Right cardiac atrium (tissue), 5 donors: ENCODE data around the gene LRTM1. TPM values are rescaled to one million over a fixed set of nuclear protein-coding genes. Genes with fewer than 3 reads are reported as not detected.

ENCODE experiments used
- ATAC-seq, 2 donors: fragments of 200-7000 bp; cut with Tn5 transposase; one replicate each; pipeline versions ENCODE4 v1.8.0 to v1.9.1; 2020; ENCODE audit warnings: moderate library complexity in 2 of 2, mild to moderate bottlenecking in 1 of 2
- DNase-seq, 3 donors: peaks; one replicate each; pipeline ENCODE4 v3.0.0-alpha.2; 2020
- H3K27ac ChIP-seq: one replicate; pipeline ENCODE4 v1.5.1; 2013; ENCODE audit warnings: mild to moderate bottlenecking, low read length, control low read depth, moderate library complexity
- H3K27me3 ChIP-seq: one replicate; pipeline ENCODE4 v1.6.1; 2013; ENCODE audit not compliant: control insufficient read depth, insufficient read depth
- H3K4me1 ChIP-seq: one replicate; pipeline ENCODE4 v1.6.1; 2013; ENCODE audit warnings: low read length; ENCODE audit not compliant: control insufficient read depth, insufficient read depth
- H3K4me3 ChIP-seq: one replicate; pipeline ENCODE4 v1.5.1; 2013; ENCODE audit warnings: low read length, control low read depth
- H3K9me3 ChIP-seq: one replicate; pipeline ENCODE4 v1.6.1; 2013; ENCODE audit warnings: low read length; ENCODE audit not compliant: control insufficient read depth
- WGBS: extraction: QIAGEN DNeasy Blood & Tissue Kit; methylation state at CpG from one replicate; pipeline ENCODE4 v1.1.7; 2013; 5-methylcytosine and 5-hydroxymethylcytosine counted together
- intact Hi-C, 4 donors: fragments of 100-400 bp; cut with DNase I; formaldehyde crosslinking; loops; one replicate each; pipeline versions ENCODE4 v1.11.0 to v1.14.0; 2022 to 2023
- polyA plus RNA-seq: library from polyadenylated mRNA; stranded (reverse); fragments of 200-250 nt; gene quantifications from one replicate; pipeline ENCODE4 v1.2.3, GENCODE V29; 2013
- total RNA-seq, 4 donors: library from RNA; stranded (reverse); fragmentation: NEBNext Ultra II Directional; extraction: Animal tissue kit (Norgen Biotek cat#: 25700); gene quantifications; one replicate each; pipeline ENCODE4 v1.2.1, GENCODE V29; 2021
- donor health status: healthy with polysubstance abuse.
- donor health status: DM: no; HTN: yes; CAD: no.
- donor health status: DM: no; HTN: no; CAD: no.
- donor health status: DM: no; HTN: yes; CAD: no; lungs with severe emphysema.
- donor health status: DM: yes; HTN: yes; CAD: no.

Gene LRTM1
- total and polyA plus RNA-seq, 5 donors: not detected

DNA sequence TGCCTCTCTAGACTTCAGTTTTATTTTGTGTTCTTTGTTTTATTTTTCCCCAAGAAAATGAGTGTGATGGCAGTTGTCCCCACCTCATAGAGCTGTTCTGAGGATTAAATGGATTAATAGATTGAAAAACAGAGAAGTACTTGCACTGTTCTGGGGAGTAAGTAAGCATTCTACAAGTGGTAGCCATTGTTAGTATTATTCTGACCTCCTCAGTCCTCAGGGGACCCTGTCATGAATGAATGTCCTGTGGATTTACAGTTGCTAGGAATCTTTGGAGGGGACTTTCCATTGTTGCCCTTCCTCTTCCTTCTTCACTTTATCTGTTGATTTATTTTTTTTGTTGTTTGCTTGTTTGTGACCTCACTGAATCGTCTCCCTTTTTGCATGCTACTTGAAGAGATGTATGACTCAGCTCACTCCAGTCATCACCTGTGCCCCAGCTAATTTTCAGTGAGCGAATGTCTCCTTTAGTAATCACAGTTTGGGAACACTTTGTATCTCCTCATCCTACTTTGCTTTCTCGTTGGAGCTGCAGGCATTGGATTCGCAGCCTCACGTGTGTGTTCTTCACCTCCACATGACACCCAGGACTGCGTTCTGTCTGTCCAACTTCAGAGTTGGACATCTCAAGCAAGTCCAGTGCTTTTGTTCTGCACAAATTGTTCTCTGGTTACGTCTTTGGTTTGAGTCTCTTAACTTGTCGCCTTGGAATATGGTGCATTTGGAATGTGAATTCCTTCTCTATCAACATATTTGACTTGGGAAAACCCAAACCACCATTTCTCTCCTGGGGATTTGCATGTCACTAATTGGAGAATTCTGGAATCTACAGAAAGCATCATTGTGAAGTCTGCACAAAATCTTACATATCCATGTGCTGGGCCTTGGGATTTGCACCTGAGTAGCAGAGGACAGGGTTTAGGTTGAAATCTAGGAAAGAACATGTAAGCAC lies 54.5 kb downstream of the LRTM1 start:
- Histone ChIP-seq H3K4me3 (no peak overlapping the region), H3K9me3 (no peaks in the 10 kb centered on the region), H3K4me1 (no peaks in the 10 kb centered on the region), H3K27ac (no peak overlapping the region), H3K27me3 (no peaks in the 10 kb centered on the region)
- ATAC-seq (no peak), DNase-seq (no peak)
- WGBS: 81% methylated on average over 8 of the region's 8 CpGs
- intact Hi-C loops: no loop called here

DNA sequence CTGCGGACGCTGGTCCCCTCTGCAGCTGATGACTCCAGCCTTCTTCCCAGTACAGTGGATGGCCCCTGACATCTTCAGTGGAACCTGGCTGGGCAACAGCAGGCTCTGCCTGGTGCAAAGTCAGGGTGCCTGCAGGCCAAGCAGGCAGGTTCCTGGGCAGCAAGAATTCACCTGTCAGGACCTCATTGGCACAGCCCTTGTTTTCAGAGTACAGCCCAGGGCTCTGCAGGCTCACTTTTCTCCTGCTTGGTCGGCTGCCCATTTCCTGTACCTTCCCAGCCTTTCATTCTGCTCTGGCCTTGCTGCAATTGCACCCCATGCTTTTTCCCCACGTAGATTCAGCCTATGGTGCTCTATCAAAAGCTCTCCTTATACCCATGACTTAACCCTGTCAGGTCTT lies 56.0 kb downstream of the LRTM1 start:
- Histone ChIP-seq H3K4me3 (no peak overlapping the region), H3K9me3 (no peaks in the 10 kb centered on the region), H3K27ac (no peak overlapping the region), H3K27me3 (no peaks in the 10 kb centered on the region), H3K4me1 (no peaks in the 10 kb centered on the region)
- no peak for ATAC-seq
- DNase-seq: no peak
- intact Hi-C loops: no loop called here
- WGBS: 83% methylated on average over 4 of the region's 4 CpGs

DNA sequence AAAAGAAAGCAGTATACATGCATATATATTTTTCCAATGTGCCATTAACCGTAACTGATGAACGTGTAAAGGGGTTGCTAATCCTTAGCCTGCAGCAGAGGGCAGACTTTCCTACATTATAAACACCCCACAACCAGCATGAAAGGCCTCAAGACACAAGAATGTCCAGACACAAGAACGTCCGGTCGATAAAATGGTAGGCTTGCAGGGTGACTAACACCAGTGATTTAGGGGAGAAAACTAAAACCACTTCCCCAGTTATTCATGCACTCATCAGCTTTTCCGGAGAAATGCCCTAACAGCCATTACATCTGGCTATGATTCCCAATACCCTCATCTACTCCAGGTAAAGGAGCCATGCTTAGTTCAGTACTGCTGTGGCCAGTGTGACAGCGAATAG lies 57.4 kb downstream of the LRTM1 start:
- ATAC-seq (peak; percentile 72 to 79), DNase-seq (no peak)
- Histone ChIP-seq H3K27me3 (no peaks in the 10 kb centered on the region), H3K4me1 (no peaks in the 10 kb centered on the region), H3K9me3 (no peaks in the 10 kb centered on the region), H3K4me3 (no peak overlapping the region), H3K27ac (no peak overlapping the region)
- WGBS: 37% methylated on average over 7 of the region's 7 CpGs
- intact Hi-C loops: no loop called here
